ENCODE results near the gene NCAPD3. TPM values are rescaled to one million over a fixed set of nuclear protein-coding genes. Genes with fewer than 3 reads are reported as not detected.

NCAPD3 gene
- total RNA-seq, 2 experiments from 2014 or later: 123 to 143 TPM

DNA sequence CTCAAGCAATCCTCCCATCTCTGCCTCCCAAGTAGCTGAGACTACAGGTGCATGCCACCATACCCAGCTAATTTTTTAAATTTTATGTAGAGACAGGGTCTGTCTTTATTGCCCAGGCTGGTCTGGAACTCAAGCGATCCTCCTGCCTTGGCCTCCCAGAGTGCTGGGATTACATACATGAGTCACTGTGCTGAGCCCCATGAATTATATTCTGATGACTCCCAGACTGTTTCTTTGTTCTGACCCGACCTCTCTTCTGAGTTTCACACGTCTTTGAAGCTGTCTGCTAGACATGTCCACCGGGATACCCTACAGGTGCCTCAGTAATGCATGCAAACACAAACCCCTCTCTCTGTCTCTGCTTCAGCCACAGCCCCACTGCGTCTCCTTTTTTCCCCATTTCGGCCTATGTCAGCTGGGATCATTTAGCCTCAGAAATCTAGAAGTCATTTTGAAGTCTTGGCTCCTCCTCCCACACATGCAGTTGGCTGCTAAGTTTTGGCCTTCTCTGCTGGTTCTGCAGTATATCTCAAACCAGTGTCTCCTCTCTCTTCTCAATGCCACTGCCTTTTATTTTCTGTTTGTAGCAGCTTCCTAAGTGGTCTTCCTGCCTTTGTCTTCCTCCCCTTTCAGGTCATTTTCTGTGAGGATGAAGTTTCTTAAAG lies 5.5 kb upstream of the NCAPD3 start:
- Mint-ChIP-seq H3K9me3 (ENCODE audit: low read depth) (no peaks in the 10 kb centered on the region), H3K4me3 (no peak overlapping the region)
- CTCF ChIA-PET: interaction anchor here (0.9 to 2.5 kb wide), 9 partner anchors 15 to 167 kb away, joined by 3 to 8 read pairs (median 4); partner anchors contain the start of genes ACAD8 and GLB1L3

DNA sequence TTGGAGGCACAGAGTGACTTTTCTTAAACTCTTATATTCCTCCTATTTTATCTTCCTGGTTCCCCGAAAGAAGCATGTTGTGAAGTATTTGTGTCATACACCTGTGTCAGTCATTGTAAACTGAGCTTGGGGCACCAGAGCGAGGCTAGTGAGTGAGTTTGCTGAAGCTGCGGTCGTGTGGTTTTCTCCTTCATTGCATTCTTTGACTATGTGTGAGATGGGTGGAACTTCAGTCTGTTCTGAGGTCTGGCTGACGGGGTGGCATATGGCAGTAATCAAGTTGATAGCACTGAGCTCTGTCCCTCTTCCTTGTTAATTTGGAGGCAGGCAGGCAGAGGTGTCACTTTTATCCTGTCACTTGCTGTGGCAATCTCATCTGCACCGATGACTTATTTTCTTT lies 4.9 kb upstream of the NCAPD3 start:
- Mint-ChIP-seq H3K27ac (peak overlapping the region; percentile 8), H3K9me3 (ENCODE audit: low read depth) (no peaks in the 10 kb centered on the region), H3K4me1 (peaks cover 71% of the 10 kb centered on the region), H3K4me3 (no peak overlapping the region), H3K27me3 (no peaks in the 10 kb centered on the region), H3K36me3 (peaks cover 4% of the 10 kb centered on the region)
- ATAC-seq (peak; percentile 8), DNase-seq (peak; percentile 83)
- CTCF ChIA-PET: interaction anchor here (0.9 to 2.5 kb wide), 8 partner anchors 15 to 166 kb away, joined by 3 to 8 read pairs (median 4); partner anchors contain the start of genes ACAD8 and GLB1L3

More for the DNA sequence above, 5.5 kb upstream of the NCAPD3 start:
- ATAC-seq: no peak
- Mint-ChIP-seq H3K4me1 (peaks cover 71% of the 10 kb centered on the region), H3K27ac (no peak overlapping the region), H3K36me3 (peaks cover 3% of the 10 kb centered on the region), H3K27me3 (no peaks in the 10 kb centered on the region)
- no peak for DNase-seq

DNA sequence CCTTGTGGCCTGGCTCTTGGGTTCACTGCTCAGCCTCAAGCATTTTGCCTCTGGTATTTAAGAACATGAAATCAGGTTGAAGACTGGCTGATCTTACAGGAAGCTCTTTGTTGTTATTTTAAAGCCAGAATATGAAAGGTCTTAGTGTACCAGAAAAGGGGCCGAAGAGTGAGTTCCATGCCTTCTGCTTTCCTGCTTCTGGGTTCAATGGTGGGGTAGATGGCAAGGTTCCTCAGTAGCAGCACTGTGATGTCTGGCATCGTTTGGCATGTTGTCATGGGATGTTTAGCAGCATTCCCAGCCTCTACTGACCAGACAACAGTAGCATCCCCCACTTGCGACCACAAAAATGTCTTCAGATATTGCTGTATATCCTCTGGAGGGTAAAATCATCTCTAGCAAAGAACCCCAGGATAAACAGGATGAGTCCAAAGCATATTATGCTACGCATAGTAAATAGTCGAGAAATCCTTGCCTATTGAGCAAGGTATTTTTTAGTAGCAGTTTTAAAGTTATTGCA lies 3.1 kb upstream of the NCAPD3 start:
- Mint-ChIP-seq H3K4me3 (peak overlapping the region; percentile 89), H3K9me3 (ENCODE audit: low read depth) (no peaks in the 10 kb centered on the region), H3K4me1 (peaks cover 71% of the 10 kb centered on the region), H3K36me3 (peaks cover 17% of the 10 kb centered on the region), H3K27me3 (no peaks in the 10 kb centered on the region), H3K27ac (no peak overlapping the region)
- CTCF ChIA-PET: interaction anchor here (1.1 to 3.5 kb wide), 4 partner anchors 8 to 49 kb away, joined by 4 to 21 read pairs (median 8); partner anchors contain the start of genes ACAD8 and GLB1L3
- ATAC-seq (no peak), DNase-seq (no peak)

DNA sequence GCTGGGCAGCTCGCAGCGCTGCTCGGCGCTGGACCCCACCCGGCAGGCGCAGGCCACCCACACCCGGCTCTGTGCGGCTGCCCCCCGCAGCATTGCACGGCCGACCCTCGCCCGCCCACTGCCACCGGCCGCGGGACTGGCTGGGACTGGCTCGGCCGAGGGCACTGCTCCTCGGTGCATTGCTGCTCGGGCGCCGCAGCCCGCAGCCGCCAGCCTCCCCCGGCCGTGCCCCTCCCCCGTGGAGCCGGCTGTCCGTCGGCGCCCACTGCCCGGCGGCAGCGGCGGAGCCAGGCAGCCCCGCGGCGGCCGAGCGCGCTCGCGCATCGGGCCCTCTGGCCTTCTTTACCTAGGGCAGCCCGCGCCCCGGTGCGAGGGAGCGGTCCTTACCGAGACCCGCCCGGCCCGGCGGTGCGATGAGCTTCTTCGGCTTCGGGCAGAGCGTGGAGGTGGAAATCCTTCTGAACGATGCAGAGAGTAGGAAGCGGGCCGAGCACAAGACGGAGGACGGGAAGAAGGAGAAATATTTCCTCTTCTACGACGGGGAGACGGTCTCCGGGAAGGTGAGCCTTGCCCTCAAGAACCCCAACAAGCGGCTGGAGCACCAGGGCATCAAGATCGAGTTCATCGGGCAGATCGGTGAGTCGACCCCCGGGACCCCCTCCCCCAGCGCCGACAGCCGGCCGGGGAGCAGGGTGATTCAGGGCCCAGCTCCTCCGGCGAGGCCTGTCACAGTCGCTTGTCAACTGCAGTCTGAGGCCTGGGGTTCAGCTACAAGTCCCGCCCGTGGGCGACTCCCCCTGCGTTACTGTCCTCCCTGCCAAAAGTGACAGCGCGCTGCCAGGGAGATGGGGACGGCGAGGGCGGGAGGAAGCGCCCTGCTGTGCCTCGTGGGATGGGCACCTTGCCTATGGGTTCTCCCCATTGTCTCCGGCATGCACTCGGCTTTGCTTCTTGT lies 1.2 kb upstream of the NCAPD3 start:
- H3K27me3 Mint-ChIP-seq: no peaks in the 10 kb centered on the region
- peaks cover 26% of the 10 kb centered on the region for H3K36me3 Mint-ChIP-seq
- peak overlapping the region; percentile 96 for H3K4me3 Mint-ChIP-seq
- CTCF ChIA-PET: interaction anchor here (0.8 to 3.5 kb wide), 12 partner anchors 10 to 174 kb away, joined by 4 to 29 read pairs (median 8); partner anchors contain the start of genes ACAD8, GLB1L3 and THYN1
- H3K9me3 Mint-ChIP-seq (ENCODE audit: low read depth): no peaks in the 10 kb centered on the region
- H3K27ac Mint-ChIP-seq: peak overlapping the region; percentile 93
- ATAC-seq: peak; percentile 23
- DNase-seq: peak; percentile 78
- peaks cover 71% of the 10 kb centered on the region for H3K4me1 Mint-ChIP-seq

GRCh38 chr11:134223121-134223520 lies 646 bp downstream of the NCAPD3 start:
- Mint-ChIP-seq H3K4me3 (peak overlapping the region; percentile 96), H3K27ac (peak overlapping the region; percentile 92), H3K36me3 (peaks cover 39% of the 10 kb centered on the region), H3K9me3 (ENCODE audit: low read depth) (no peaks in the 10 kb centered on the region), H3K27me3 (no peaks in the 10 kb centered on the region), H3K4me1 (peaks cover 67% of the 10 kb centered on the region)
- CTCF ChIA-PET: interaction anchor here (1.2 to 3.2 kb wide), 3 partner anchors 15 to 52 kb away, joined by 4 to 29 read pairs (median 8); partner anchors contain the start of gene GLB1L3
- ATAC-seq (no peak), DNase-seq (no peak)

GRCh38 chr11:134216816-134217215 lies 7.0 kb downstream of the NCAPD3 start:
- Mint-ChIP-seq H3K9me3 (ENCODE audit: low read depth) (no peaks in the 10 kb centered on the region), H3K4me1 (peaks cover 65% of the 10 kb centered on the region), H3K27me3 (no peaks in the 10 kb centered on the region), H3K27ac (no peak overlapping the region), H3K36me3 (peaks cover 51% of the 10 kb centered on the region), H3K4me3 (no peak overlapping the region)
- CTCF ChIA-PET: no interaction called here
- no peak for ATAC-seq
- no peak for DNase-seq

DNA sequence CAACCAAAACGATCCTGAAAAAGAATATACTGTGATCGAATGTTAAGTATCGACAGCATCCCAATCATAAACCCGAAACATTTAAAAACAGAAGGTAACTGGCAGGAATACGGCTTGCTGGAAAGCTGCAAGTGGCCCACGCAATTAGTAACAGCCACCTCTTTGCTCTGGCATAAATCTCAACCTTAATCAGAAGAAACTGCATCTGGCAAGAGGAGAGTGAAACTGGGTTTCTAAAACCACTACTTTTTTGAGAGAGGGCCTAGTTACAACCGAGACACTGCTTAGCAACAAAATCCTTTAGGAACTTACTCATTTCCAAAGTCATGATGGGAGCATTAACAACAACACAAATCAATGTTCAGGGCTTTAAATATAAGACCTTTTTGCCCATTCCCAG lies 7.9 kb downstream of the NCAPD3 start:
- no peak overlapping the region for H3K4me3 Mint-ChIP-seq

GRCh38 chr11:134207538-134208239 lies 16.1 kb downstream of the NCAPD3 start:
- Mint-ChIP-seq H3K36me3 (peaks cover 71% of the 10 kb centered on the region), H3K27ac (no peak overlapping the region), H3K4me3 (no peak overlapping the region), H3K9me3 (ENCODE audit: low read depth) (no peaks in the 10 kb centered on the region), H3K4me1 (peaks cover 14% of the 10 kb centered on the region), H3K27me3 (no peaks in the 10 kb centered on the region)
- DNase-seq: peak; percentile 74
- CTCF ChIA-PET: interaction anchor here (0.6 to 1.8 kb wide), 17 partner anchors 11 to 68 kb away, joined by 3 to 11 read pairs (median 4); partner anchors contain the start of genes GLB1L3, NCAPD3 and VPS26B
- ATAC-seq: no peak

More for the DNA sequence above, 7.9 kb downstream of the NCAPD3 start:
- Mint-ChIP-seq H3K27me3 (no peaks in the 10 kb centered on the region), H3K36me3 (peaks cover 54% of the 10 kb centered on the region), H3K27ac (no peak overlapping the region), H3K9me3 (ENCODE audit: low read depth) (no peaks in the 10 kb centered on the region), H3K4me1 (peaks cover 62% of the 10 kb centered on the region)
- no peak for ATAC-seq
- CTCF ChIA-PET: no interaction called here
- DNase-seq: no peak

GRCh38 chr11:134206185-134206584 lies 17.6 kb downstream of the NCAPD3 start:
- CTCF ChIA-PET: interaction anchor here (0.8 to 1.4 kb wide), 4 partner anchors 10 to 70 kb away, joined by 3 to 4 read pairs (median 3); partner anchors contain the start of gene GLB1L3
- Mint-ChIP-seq H3K4me3 (no peak overlapping the region), H3K4me1 (peaks cover 7% of the 10 kb centered on the region), H3K27me3 (no peaks in the 10 kb centered on the region), H3K27ac (no peak overlapping the region), H3K9me3 (ENCODE audit: low read depth) (no peaks in the 10 kb centered on the region), H3K36me3 (peaks cover 69% of the 10 kb centered on the region)
- DNase-seq (no peak), ATAC-seq (no peak)

GRCh38 chr11:134205729-134206128 lies 18.0 kb downstream of the NCAPD3 start:
- DNase-seq (no peak), ATAC-seq (no peak)
- Mint-ChIP-seq H3K4me3 (no peak overlapping the region), H3K4me1 (peaks cover 5% of the 10 kb centered on the region), H3K36me3 (peaks cover 70% of the 10 kb centered on the region), H3K9me3 (ENCODE audit: low read depth) (no peaks in the 10 kb centered on the region), H3K27ac (no peak overlapping the region), H3K27me3 (no peaks in the 10 kb centered on the region)
- CTCF ChIA-PET: interaction anchor here (0.8 to 1.3 kb wide), 3 partner anchors 9 to 70 kb away, joined by 3 read pairs; partner anchors contain the start of gene GLB1L3

GRCh38 chr11:134202661-134203060 lies 21.1 kb downstream of the NCAPD3 start:
- Mint-ChIP-seq H3K36me3 (peaks cover 72% of the 10 kb centered on the region), H3K4me3 (no peak overlapping the region), H3K9me3 (ENCODE audit: low read depth) (no peaks in the 10 kb centered on the region), H3K4me1 (no peaks in the 10 kb centered on the region), H3K27ac (no peak overlapping the region), H3K27me3 (no peaks in the 10 kb centered on the region)
- DNase-seq (no peak), ATAC-seq (no peak)
- CTCF ChIA-PET: interaction anchor here (1.2 to 2.4 kb wide), 2 partner anchors 8 to 73 kb away, joined by 3 to 8 read pairs; partner anchors contain the start of gene GLB1L3

DNA sequence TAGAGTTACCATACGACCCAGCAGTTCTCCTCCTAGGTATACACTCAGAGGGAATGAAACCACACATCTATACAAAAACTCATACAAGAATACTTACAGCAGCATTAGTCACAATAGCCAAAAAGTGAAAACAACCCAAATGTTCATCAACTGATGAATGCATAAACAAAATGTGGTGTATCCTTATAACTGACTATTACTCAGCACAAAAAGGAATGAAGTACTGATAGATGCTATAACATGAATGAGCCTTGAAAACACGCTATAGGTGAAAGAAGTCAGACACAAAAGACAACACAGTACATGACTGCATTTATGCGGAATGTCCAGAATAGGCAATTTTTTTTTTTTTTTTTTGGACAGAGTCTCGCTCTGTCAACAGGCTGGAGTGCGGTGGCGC lies 23.1 kb downstream of the NCAPD3 start:
- DNase-seq (no peak), ATAC-seq (no peak)
- Mint-ChIP-seq H3K27me3 (no peaks in the 10 kb centered on the region), H3K9me3 (ENCODE audit: low read depth) (no peaks in the 10 kb centered on the region), H3K4me1 (peaks cover 5% of the 10 kb centered on the region), H3K36me3 (peaks cover 72% of the 10 kb centered on the region), H3K4me3 (no peak overlapping the region), H3K27ac (no peak overlapping the region)
- CTCF ChIA-PET: interaction anchor here (1.2 to 2.4 kb wide), 2 partner anchors 8 to 75 kb away, joined by 3 to 8 read pairs; partner anchors contain the start of gene GLB1L3

All from activated CD8-positive, alpha-beta memory T cell treated with anti-CD3 and anti-CD28 coated beads, Interleukin-2, amount 10 ng/mL, durations not matched to agents 7 days and 5 days (primary cell).